Transverse colon (tissue), 4 donors: ENCODE results near the gene CRYBG1.

Experiments
- CTCF ChIP-seq, 5 experiments: fragments of 200-600 bp in 3 of 5; fragments of 450-650 bp in 2 of 5; sonication (generic) in 3 of 5; IDR thresholded peaks; 1 replicate in 2 of 5; 2 replicates in 3 of 5; pipeline ENCODE4 v1.5.1; 2016 to 2017; ENCODE audit warnings: antibody characterized with exemption in 5 of 5, inconsistent platforms in 3 of 5, mild to moderate bottlenecking in 2 of 5, moderate library complexity in 1 of 5
- EP300 ChIP-seq: sonication (generic); formaldehyde crosslinking; IDR thresholded peaks from one replicate; pipeline ENCODE4 v1.6.1; 2017; ENCODE audit warnings: antibody characterized with exemption, low read depth
- POLR2A ChIP-seq: fragments of 450-650 bp; IDR thresholded peaks from one replicate; pipeline ENCODE4 v1.6.1; 2016; ENCODE audit warnings: antibody characterized with exemption, mild to moderate bottlenecking, moderate library complexity
- POLR2AphosphoS5 ChIP-seq, 3 donors: sonication (generic); formaldehyde crosslinking; IDR thresholded peaks; one replicate each; pipeline ENCODE4 v1.6.1; 2016; ENCODE audit warnings: antibody characterized with exemption in 3 of 3

GRCh38 chr6:106469882-106470281, 109.4 kb downstream of the CRYBG1 start:
- TF ChIP-seq CTCF (IDR thresholded peaks at IDR 0.05) (no peak), POLR2A (no peak), EP300 (no peak), POLR2AphosphoS5 (IDR thresholded peaks at IDR 0.05) (no peak)
